ENCODE results near the gene ANKIB1.

GRCh38 chr7:92325173-92325572 lies 79.4 kb downstream of the ANKIB1 start:
- TF ChIP-seq CTCF (IDR thresholded peaks at IDR 0.05; ENCODE audit: insufficient read depth, low read length) (no peak), REST (IDR thresholded peaks at IDR 0.05; ENCODE audit: insufficient replicate concordance, low read depth) (no peak), POLR2AphosphoS5 (IDR thresholded peaks at IDR 0.05; ENCODE audit: low read depth) (no peak), GABPA (IDR thresholded peaks at IDR 0.05; ENCODE audit: low read depth) (no peak), SPI1 (IDR thresholded peaks at IDR 0.05; ENCODE audit: borderline replicate concordance, low read depth) (no peak)

Measured in HL-60 (cell line).